Activated naive CD4-positive, alpha-beta T cell treated with anti-CD3 and anti-CD28 coated beads, Interleukin-2, amount 10 ng/mL, durations not matched to agents 7 days and 5 days (primary cell): ENCODE data around the gene CLN3.
"Not testable (repeated sequence)": the region's sequence is repeated elsewhere in the genome, so short reads cannot be mapped to it uniquely, and the experiment has no call there.

Source experiments
- CTCF ChIA-PET: fragments of 350-600 bp; sonication (Branson Sonifier 250); formaldehyde crosslinking; loops from one replicate; lab custom pipeline; 2021; ENCODE audit warnings: antibody characterized with exemption; lab: Charles Lee
- DNase-seq: peaks from one replicate; pipeline ENCODE4 v3.0.0-alpha.2; 2020
- H3K27ac Mint-ChIP-seq: one replicate; pipeline ENCODE4 v1.8.0; 2021; ENCODE audit warnings: mild to moderate bottlenecking, moderate library complexity, mixed read lengths
- H3K27me3 Mint-ChIP-seq: one replicate; pipeline ENCODE4 v1.8.0; 2021; ENCODE audit warnings: mild to moderate bottlenecking, mixed read lengths
- H3K36me3 Mint-ChIP-seq: one replicate; pipeline ENCODE4 v1.8.0; 2021; ENCODE audit warnings: mixed read lengths
- H3K4me1 Mint-ChIP-seq: one replicate; pipeline ENCODE4 v1.8.0; 2021; ENCODE audit warnings: mixed read lengths
- H3K4me3 Mint-ChIP-seq: one replicate; pipeline ENCODE4 v1.8.0; 2021; ENCODE audit warnings: mild to moderate bottlenecking, moderate library complexity, mixed read lengths
- H3K9me3 Mint-ChIP-seq: one replicate; pipeline ENCODE4 v1.8.0; 2021; ENCODE audit warnings: mixed read lengths

Gene CLN3

GRCh38 chr16:28492511-28492910, 637 bp upstream of the CLN3 start:
- peaks cover 71% of the 10 kb centered on the region for H3K4me1 Mint-ChIP-seq
- peak overlapping the region; percentile 91 for H3K4me3 Mint-ChIP-seq
- no peaks in the 10 kb centered on the region for H3K9me3 Mint-ChIP-seq
- H3K27me3 Mint-ChIP-seq = peaks cover 3% of the 10 kb centered on the region
- peak overlapping the region; percentile 100 for H3K27ac Mint-ChIP-seq
- CTCF ChIA-PET = interaction anchor here (0.7 kb wide), 1 partner anchor 61 kb away, joined by 3 read pairs; the partner anchor contains the start of gene SGF29
- DNase-seq = peak; percentile 32
- H3K36me3 Mint-ChIP-seq = peaks cover 43% of the 10 kb centered on the region

GRCh38 chr16:28491230-28491969, 474 bp downstream of the CLN3 start:
- CTCF ChIA-PET = interaction anchor here (0.6 to 1.0 kb wide), 4 partner anchors 33 to 79 kb away, joined by 3 read pairs; partner anchors contain the start of gene SGF29
- Mint-ChIP-seq H3K27ac (peak overlapping the region; percentile 100), H3K27me3 (peaks cover 3% of the 10 kb centered on the region), H3K9me3 (no peaks in the 10 kb centered on the region), H3K4me3 (peak overlapping the region; percentile 91), H3K36me3 (peaks cover 40% of the 10 kb centered on the region), H3K4me1 (peaks cover 60% of the 10 kb centered on the region)
- DNase-seq = peak; percentile 43

DNA sequence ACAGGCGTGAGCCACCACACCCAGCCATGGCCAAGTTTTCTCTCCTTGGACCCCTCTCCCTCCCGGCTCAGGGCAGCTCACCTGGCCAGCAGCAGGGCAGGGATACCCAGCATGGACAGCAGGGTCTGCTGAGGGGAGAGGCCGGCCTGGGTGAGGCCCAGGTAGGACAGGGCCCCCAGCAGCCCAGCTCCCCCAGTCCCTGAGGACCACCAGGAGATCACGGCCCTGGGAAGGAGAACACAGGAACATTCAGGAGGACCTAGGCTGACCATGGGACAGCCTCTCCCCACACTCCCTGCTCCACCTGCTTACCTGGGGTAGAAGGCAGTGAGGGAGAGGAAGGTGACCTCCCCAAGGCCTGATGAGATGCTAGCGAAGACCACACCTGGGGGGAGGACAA, 5.6 kb downstream of the CLN3 start:
- CTCF ChIA-PET = no interaction called here

DNA sequence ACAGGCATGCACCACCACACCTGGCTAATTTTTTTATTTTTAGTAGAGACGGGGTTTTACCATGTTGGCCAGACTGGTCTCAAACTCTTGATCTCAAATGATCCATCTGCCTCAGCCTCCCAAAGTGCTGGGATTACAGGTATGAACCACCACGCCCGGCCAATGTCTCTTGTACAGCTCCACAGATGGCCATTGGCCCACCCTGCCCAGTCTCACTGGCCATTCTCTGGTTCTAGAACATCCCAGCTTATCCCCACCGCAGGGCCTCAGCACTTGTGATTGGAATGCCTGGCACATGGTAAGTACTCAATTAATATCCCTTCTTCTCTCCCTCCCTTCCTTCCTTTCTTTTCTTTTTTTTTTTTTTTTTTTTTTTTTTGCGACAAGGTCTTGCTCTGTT, 8.5 kb downstream of the CLN3 start:
- CTCF ChIA-PET, DNase-seq, H3K4me3 Mint-ChIP-seq, H3K9me3 Mint-ChIP-seq, H3K27ac Mint-ChIP-seq, H3K4me1 Mint-ChIP-seq, H3K27me3 Mint-ChIP-seq: not testable (repeated sequence)
- peaks cover 34% of the 10 kb centered on the region for H3K36me3 Mint-ChIP-seq

More for the DNA sequence above, 5.6 kb downstream of the CLN3 start:
- no peaks in the 10 kb centered on the region for H3K9me3 Mint-ChIP-seq
- peaks cover 42% of the 10 kb centered on the region for H3K36me3 Mint-ChIP-seq
- no peaks in the 10 kb centered on the region for H3K27me3 Mint-ChIP-seq
- peaks cover 13% of the 10 kb centered on the region for H3K4me1 Mint-ChIP-seq
- peak overlapping the region; percentile 7 for H3K27ac Mint-ChIP-seq
- no peak overlapping the region for H3K4me3 Mint-ChIP-seq
- DNase-seq = no peak

GRCh38 chr16:28482026-28482425, 9.8 kb downstream of the CLN3 start:
- no peak for DNase-seq
- CTCF ChIA-PET = no interaction called here
- no peaks in the 10 kb centered on the region for H3K4me1 Mint-ChIP-seq
- no peak overlapping the region for H3K27ac Mint-ChIP-seq
- H3K9me3 Mint-ChIP-seq = no peaks in the 10 kb centered on the region
- H3K4me3 Mint-ChIP-seq = no peak overlapping the region
- no peaks in the 10 kb centered on the region for H3K27me3 Mint-ChIP-seq
- H3K36me3 Mint-ChIP-seq = peaks cover 34% of the 10 kb centered on the region

GRCh38 chr16:28478506-28479180, 13.2 kb downstream of the CLN3 start:
- H3K27ac Mint-ChIP-seq = no peak overlapping the region
- CTCF ChIA-PET = no interaction called here
- no peaks in the 10 kb centered on the region for H3K4me1 Mint-ChIP-seq
- no peaks in the 10 kb centered on the region for H3K27me3 Mint-ChIP-seq
- no peak overlapping the region for H3K4me3 Mint-ChIP-seq
- no peaks in the 10 kb centered on the region for H3K9me3 Mint-ChIP-seq
- no peak for DNase-seq
- peaks cover 30% of the 10 kb centered on the region for H3K36me3 Mint-ChIP-seq

DNA sequence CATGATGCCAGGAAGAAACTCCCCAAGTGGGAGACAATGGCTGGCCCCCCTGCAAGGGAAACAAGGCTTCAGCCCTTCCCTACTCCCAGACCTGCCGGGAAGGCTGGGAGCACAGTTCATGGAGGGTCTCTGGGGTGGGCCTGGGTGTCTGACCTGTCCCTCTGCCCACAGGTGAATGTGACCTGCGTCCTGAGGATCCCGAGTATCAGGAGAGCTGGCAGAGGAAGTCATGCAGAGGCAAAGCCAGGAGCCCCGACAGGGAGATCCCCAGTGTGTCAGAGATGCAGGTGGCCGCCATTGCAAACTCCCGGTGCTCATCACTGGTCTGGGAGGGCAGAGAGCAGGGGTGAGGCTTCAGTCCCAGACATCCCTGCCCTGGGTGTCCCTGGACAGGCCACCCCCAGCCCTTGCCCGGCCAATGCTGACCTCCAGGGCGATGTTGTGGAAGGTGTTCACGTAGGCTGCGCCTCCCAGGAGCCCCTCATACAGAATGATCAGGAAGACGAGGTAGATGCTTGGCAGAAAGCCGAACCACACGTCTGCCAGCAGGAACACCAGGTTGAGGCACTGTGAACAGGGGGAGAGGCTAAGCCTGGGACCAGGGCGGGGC, 14.5 kb downstream of the CLN3 start:
- Mint-ChIP-seq H3K27me3 (no peaks in the 10 kb centered on the region), H3K36me3 (peaks cover 30% of the 10 kb centered on the region), H3K4me1 (no peaks in the 10 kb centered on the region), H3K9me3 (no peaks in the 10 kb centered on the region), H3K27ac (no peak overlapping the region), H3K4me3 (no peak overlapping the region)
- no peak for DNase-seq
- CTCF ChIA-PET = no interaction called here

GRCh38 chr16:28475221-28475620, 16.7 kb downstream of the CLN3 start:
- no peak for DNase-seq
- H3K27ac Mint-ChIP-seq = no peak overlapping the region
- H3K9me3 Mint-ChIP-seq = no peaks in the 10 kb centered on the region
- H3K4me1 Mint-ChIP-seq = no peaks in the 10 kb centered on the region
- no peak overlapping the region for H3K4me3 Mint-ChIP-seq
- peaks cover 26% of the 10 kb centered on the region for H3K36me3 Mint-ChIP-seq
- CTCF ChIA-PET = no interaction called here
- H3K27me3 Mint-ChIP-seq = no peaks in the 10 kb centered on the region

DNA sequence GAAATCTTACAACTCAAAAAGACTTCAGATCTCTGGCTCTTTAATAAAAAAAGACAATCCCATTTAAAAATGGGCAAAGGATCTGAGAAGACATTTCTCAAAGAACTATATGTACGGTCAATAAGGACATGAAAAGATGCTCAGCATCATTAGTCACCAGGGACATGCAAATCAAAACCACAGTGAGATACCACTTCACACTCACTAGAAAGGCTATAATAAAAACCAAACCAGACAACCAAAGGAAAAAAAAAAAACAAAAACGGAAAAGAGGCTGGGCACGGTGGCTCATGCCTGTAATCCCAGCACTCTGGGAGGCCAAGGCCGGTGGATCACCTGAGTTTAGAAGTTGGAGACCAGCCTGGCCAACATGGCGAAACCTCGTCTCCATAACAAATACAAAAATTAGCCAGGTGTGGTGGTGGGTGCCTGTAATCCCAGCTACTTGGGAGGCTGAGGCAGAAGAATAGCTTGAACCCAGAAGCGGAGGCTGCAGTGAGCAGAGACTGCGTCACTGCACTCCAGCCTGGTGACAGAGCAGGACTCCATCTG, 18.1 kb downstream of the CLN3 start:
- no peaks in the 10 kb centered on the region for H3K9me3 Mint-ChIP-seq
- CTCF ChIA-PET = no interaction called here
- no peaks in the 10 kb centered on the region for H3K4me1 Mint-ChIP-seq
- H3K36me3 Mint-ChIP-seq = peaks cover 23% of the 10 kb centered on the region
- no peaks in the 10 kb centered on the region for H3K27me3 Mint-ChIP-seq
- no peak for DNase-seq
- H3K4me3 Mint-ChIP-seq = no peak overlapping the region
- H3K27ac Mint-ChIP-seq = no peak overlapping the region

DNA sequence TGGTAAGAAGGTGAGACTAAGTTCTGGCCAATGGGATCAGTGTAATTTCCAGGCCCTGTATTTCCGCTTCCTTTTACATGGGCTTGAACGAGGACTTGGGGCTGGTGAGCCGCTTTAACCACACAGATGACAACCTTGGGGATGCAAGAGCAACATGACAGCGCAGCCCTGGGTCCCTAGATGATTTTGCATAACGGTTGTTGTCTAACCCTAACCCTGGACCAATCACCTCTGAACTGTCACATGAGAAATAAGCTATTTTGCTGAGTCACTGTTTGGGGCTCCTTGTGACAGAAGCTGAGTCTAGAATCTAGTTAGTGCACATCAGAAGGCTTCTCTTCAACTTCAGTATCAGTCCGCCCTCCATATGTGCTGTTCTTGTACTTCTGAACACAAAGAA, 44.8 kb downstream of the CLN3 start:
- H3K4me1 Mint-ChIP-seq, DNase-seq, H3K27ac Mint-ChIP-seq, H3K36me3 Mint-ChIP-seq, H3K27me3 Mint-ChIP-seq, H3K4me3 Mint-ChIP-seq, CTCF ChIA-PET, H3K9me3 Mint-ChIP-seq: not testable (repeated sequence)

- H3K36me3 Mint-ChIP-seq, DNase-seq, CTCF ChIA-PET, H3K27me3 Mint-ChIP-seq, H3K9me3 Mint-ChIP-seq, H3K4me3 Mint-ChIP-seq, H3K27ac Mint-ChIP-seq, H3K4me1 Mint-ChIP-seq: not testable (repeated sequence)
Measured at GRCh38 chr16:28446388-28446787, 45.5 kb downstream of the CLN3 start.

DNA sequence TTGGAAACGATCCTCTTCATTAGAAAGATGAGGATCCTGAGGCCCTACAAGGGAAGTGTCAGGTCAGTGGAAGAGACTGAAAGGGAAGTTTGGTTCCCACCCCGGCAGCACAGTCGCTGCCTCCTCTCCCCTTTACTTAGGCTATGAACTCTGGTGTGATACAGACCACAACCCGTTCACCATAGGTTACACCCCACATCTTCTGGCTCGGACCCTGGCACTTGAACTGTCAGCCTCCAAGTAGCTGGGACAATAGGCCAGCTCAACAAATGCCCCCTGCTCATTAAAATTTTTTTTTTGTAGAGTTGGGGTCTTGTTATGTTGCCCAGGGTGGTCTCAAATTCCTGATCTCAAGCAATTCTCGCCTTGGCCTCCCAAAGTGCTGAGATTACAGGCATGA, 47.9 kb downstream of the CLN3 start:
- H3K4me1 Mint-ChIP-seq, H3K9me3 Mint-ChIP-seq, H3K27ac Mint-ChIP-seq, CTCF ChIA-PET, H3K36me3 Mint-ChIP-seq, H3K4me3 Mint-ChIP-seq, DNase-seq, H3K27me3 Mint-ChIP-seq: not testable (repeated sequence)

GRCh38 chr16:28438899-28439298, 53.0 kb downstream of the CLN3 start:
- H3K4me3 Mint-ChIP-seq, H3K27ac Mint-ChIP-seq, H3K36me3 Mint-ChIP-seq, H3K9me3 Mint-ChIP-seq, CTCF ChIA-PET, H3K27me3 Mint-ChIP-seq, H3K4me1 Mint-ChIP-seq: not testable (repeated sequence)
- DNase-seq = peak; percentile 19

DNA sequence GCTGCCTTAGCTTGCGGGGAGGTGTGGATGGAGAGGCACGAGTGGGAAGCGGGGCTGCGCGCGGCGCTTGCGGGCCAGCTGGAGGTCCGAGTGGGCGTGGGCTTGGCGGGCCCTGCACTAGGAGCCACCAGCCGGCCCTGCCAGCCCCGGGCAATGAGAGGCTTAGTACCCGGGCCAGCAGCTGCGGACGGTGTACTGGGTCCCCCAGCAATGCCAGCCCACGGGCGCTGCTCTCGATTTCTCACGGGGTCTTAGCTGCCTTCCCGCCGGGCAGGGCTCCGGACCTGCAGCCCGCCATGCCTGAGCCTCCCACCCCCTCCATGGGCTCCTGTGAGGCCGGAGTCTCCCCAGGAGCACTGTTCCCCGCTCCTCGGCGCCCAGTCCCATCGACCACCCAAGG, 56.5 kb downstream of the CLN3 start:
- H3K4me1 Mint-ChIP-seq, H3K27ac Mint-ChIP-seq, CTCF ChIA-PET, H3K36me3 Mint-ChIP-seq, H3K4me3 Mint-ChIP-seq, H3K27me3 Mint-ChIP-seq, DNase-seq, H3K9me3 Mint-ChIP-seq: not testable (repeated sequence)
